Stimulated activated CD8-positive, alpha-beta memory T cell treated with anti-CD3 and anti-CD28 coated beads, Interleukin-2, amount 100 ng/mL, for 48 hours (primary cell): Measurements from ENCODE around the gene FAM25C.
"Not testable (repeated sequence)": the region's sequence is repeated elsewhere in the genome, so short reads cannot be mapped to it uniquely, and the experiment has no call there.

Source experiments
- DNase-seq, 2 donors: peaks; one replicate each; pipeline ENCODE4 v3.0.0-alpha.2; 2020; ENCODE audit warnings: low read depth in 2 of 2

Gene FAM25C

GRCh38 chr10:47957158-47957557, 42.4 kb downstream of the FAM25C start:
- DNase-seq: not testable (repeated sequence)

DNA sequence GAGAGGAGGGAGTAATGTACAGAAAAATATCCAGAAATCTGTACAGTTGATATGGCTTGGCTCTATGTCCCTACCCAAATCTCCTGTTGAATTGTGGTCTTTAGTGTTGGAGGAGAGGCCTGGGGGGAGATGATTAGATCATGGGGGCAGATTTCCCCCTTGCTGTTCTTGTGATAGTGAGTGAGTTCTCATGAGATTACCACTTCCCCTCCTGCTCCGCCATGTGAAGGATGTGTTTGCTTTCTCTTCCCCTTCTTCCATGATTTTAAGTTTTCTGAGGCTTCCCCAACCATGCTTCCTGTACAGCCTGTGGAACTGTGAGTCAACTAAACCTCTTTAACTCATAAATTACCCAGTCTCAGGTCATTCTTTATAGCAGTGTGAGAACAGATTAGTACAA, 52.2 kb downstream of the FAM25C start:
- not testable (repeated sequence) for DNase-seq
